Right lung (tissue), 5 donors: ENCODE results near the gene FREM1. TPM values are rescaled to one million over a fixed set of nuclear protein-coding genes. Genes with fewer than 3 reads are reported as not detected.

Experiments used
- DNase-seq, 2 donors: peaks; one replicate each; pipeline ENCODE4 v3.0.0-alpha.2; 2013
- polyA plus RNA-seq, 5 donors: library from polyadenylated mRNA; unstranded; fragments of 120-200 nt; gene quantifications; one replicate each; pipeline versions ENCODE4 v1.2.1 to v1.2.3, GENCODE V29; 2013; ENCODE audit warnings: inconsistent platforms in 1 of 5, low replicate concordance in 1 of 5; ENCODE audit not compliant: insufficient read length in 5 of 5, insufficient read depth in 1 of 5

FREM1 gene
- polyA plus RNA-seq, 5 donors, result 40.2 to 104 (median 89.7) TPM

DNA sequence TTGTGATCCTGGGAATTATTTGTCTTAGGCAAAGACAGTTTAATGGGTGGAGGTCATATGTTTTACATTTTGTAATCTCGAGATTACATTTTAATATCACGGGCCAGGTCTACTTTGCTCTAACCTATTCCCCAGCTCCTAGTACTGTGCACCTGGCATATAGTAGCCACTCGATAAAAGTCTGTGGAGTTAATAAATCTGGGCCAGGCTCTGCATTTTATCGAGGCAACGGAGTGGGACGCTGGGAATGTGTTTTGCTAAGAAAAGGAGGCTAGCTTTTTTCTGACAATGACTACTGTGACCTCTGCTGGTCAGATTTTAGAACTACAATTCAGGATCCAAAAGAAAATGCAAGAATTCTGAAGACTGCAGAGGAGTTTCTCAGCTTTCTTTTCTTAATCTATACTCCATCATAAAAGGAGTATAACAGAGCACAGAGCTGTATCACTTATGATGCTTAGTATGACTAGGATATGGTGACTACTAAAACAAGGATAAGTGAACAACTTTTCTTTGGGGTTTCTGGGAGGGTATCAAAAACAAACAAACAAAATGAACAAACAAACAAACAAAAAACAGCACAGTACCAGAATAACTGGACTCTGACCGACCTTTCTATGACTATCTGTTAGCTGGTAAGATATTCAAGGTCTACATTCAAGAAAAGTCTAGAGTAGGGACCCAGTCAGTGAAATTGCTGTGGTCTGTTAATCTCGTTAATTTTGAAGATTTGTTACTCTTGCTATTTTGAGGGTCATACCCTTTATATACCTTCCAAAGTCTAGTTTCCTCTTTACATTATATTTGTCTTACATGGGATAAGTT, 141.6 kb downstream of the FREM1 start:
- DNase-seq, result peak; percentile 25 to 39

DNA sequence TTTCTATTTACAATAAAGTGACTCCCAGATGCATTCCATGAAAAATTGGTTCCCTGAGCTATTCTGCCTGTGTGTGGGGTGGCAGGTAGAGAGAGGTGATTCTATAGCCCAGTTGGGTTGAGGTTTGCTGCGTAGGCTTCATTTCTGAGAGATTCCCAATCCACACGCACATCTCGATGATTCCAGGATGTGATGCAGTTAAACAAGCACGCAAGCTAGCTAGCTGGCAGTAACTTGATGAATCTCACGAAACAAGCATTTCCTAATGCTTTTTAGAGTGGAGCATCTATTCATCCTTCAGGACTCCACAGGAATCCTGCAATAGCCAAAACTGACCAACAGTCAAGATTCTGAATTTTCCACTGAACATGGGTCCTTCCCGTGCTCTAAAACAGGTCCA, 143.9 kb downstream of the FREM1 start:
- DNase-seq, result no peak

DNA sequence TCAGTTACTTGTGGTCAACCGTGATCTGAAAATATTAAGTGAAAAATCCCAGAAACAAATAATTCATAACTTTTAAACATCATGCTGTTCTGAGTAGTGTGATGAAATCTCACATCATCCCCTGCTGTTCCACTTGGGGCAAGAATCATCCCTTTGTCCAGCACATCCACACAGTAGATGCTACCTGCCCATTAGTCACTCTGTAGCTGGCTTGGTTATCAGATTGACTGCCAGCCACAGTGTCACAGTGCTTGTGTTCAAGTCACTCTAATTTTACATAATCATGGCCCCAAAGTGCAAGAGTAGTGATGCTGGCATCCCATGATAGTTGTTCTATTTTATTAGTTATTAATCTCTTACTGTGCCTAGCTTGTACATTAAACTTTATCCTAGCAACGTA, 148.6 kb downstream of the FREM1 start:
- no peak for DNase-seq

DNA sequence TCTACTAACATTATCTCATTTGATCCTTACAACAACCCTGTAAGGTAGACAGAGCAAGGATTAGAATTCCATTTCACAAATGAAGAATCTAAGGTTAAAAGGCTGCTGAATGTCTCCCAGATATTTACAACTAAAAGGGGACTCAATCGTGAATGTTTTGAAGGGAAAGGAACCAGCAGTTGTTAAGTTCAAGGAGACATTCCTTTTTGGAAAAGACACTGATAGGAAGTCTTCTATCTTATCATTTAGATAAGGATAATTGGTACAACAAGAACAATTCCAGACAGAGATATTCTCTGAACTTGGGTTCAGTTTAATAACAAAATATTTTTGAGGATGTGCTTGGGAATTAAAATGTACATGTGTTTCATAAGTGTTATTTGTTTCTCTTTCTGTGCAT, 150.2 kb downstream of the FREM1 start:
- DNase-seq, result no peak

DNA sequence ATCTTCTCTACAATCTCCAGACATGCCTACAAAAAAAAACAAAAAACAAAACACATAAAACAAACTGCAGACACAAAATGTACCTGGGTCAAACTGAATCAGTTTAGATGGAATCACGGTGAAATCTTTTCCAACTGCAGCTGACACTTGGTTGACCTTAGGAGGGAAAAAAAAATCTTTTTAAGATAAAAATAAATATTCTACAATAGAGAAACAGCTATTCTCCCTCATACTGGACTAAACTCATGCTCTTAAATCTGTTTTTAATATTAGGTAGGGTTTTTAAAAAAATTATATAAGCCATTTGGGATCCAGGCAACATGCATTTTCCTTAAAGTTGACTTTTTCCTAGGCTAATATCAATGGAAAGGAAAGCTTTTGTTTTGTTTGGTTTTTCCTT, 153.9 kb downstream of the FREM1 start:
- no peak for DNase-seq

DNA sequence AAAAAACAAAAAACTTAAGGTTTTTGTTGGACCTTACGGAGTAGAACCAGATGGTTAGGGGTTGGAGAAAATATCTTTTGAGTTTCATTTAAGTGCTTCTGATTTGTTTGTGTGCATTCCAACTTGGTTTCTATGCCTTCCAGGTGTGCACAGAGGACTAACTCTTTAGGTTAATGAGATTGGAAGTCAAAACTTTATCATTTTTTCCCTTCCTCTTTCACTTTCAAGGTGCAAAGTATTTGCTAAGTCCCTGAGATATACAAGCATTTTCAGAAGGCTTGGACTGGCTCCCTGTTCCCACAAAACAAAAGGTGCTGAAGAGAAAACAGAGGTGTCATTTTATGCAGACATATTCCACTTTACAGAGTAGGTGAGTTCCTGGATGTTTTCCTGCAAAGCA, 157.4 kb downstream of the FREM1 start:
- DNase-seq, result no peak

DNA sequence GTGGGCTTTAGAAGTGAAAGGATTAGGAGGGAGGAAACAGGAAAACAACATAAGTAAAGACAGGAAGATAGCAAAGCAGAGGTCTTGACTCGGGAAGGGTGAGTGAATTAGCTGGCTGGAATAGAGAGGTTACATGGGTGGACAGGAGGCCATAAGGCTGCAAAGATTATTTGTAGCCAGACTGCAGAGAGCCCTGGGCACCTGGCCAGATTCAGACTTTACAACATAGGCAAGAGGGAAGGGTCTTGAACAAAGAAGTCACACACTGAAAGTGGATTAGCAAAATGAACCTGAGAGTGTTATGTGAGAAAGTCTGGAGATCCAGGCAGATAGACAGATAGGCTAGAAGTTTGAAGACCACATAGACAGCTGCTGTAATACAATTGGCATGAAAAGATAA, 158.0 kb downstream of the FREM1 start:
- DNase-seq, result peak; percentile 32 to 36

DNA sequence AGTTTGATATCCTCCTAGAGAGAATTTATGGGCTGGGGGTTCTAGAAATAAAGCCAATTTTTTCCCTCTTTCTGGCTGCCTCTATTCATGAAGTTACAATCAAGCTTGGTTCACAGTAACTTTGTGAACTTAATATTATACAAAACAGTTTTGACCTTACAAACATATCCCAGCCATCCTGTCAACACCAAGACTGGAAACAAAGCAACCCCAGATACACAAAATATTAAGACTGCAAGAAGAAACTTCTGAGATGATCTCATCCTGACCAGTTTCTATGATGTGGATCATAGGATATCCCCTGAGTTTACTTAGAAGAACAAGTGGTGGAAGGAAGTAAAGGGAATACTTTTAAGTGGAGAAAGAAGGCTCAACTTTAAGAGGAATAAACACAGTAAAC, 159.4 kb downstream of the FREM1 start:
- DNase-seq, result no peak

DNA sequence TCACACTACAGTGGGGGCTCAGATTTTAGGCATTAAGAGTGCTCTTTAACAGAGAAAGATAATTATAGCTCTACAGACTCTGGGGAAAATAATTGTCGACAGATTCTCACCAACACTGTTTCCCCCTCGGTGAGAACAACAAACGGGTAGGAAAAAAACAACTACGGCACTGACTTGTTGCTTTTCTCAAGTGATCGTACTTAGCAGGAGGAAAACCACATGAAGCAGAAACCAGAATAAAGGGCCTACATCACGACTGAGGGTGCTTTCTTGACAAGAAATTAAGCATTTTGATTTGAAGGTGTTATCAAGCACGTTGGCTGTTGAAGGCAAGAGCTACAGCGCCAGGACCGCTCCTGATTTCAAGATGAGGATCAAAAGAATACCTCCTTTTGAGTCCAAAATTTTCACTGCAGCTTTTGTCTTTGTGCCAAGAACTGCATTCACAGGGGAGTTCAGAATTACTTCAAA, 160.5 kb downstream of the FREM1 start:
- no peak for DNase-seq

DNA sequence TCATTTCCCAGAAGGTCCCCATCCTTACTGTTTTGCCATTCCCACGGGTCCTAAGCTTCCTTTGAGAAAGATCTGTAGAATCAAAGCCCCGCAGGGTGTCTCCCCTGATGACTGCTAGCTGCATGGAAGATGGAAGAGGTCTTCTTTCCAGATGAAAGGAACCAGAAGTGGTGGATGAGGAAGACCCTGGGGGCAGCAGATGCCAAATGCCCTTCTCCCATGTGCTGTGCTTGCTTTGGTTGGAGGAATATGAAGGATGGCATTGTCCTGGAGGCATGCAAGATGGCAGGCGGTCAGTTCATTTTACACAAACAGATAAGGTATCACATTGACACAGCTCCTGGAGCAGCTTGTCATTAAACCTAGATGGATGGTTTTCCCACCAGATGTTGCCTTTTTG, 161.9 kb downstream of the FREM1 start:
- DNase-seq, result no peak

DNA sequence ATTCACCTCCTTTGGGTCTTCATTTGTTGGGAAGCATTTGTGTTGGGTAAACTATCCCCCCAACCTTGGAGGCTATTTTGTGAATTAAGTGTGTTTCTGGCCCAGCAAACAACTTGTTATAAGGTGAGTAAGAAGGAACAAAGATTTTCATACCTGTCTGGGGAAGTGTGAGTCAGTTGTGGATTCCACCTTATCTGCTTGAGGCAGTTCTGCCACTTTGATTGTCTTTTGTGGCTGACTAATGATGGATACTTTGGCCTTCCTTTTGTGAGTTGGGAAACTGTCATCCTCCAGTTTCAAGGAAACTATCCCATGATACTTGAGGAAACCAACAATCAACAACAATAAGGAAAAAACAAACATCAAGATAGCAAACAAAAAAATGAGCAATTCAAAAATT, 163.1 kb downstream of the FREM1 start:
- DNase-seq, result no peak

DNA sequence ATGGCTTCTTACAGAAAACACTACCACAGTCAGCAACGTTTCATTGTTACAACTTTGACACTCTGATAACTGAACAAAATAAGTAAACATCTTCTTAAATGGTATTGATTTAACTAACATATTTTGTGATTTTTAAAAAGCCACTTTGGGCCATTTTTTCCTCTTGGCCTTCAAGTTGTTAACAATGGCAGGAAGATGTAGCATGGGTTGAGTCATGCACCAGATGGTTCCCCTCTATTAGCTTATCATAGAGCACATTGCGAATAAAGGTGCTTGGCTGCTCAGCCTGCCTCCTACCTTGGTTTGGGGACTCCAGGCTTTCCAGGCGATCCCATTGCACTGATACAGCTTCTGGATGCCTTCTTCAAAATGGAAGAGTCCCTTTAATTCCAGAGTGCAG, 163.6 kb downstream of the FREM1 start:
- DNase-seq, result no peak

DNA sequence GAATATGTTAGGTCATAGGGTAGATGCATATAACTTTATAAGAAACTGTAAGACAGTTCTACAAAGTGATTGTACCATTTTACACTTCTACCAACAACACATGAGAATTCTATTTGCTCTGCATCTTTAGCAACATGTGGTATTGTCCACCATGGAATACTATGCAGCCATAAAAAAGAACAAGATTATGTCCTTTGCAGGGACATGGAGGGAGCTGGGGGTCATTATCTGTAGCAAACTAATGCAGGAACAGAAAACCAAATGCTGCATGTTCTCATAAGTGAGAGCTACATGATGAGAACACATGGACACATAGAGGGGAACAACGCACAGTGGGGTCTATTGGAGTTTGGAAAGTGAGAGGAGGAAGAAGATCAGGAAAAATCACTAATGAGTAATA, 165.5 kb downstream of the FREM1 start:
- DNase-seq, result no peak

DNA sequence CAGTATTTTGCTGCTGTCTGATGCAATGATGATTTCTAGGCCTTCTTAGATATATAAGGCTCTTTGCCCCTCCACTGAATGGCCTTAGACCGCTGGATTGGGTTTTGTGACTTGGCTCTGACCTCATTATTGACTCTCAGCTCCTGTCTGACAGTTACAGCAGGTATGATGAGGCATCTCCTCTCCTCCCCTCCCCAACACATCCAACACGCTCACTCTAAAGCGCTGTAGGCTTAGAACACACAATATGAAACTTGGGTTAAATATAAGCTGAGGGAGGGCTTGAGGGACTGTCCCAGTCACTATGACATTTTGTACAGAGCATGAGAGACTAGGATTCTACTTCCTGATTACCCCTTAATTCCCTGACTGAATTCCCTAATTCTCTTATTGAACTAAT, 168.9 kb downstream of the FREM1 start:
- DNase-seq, result no peak

DNA sequence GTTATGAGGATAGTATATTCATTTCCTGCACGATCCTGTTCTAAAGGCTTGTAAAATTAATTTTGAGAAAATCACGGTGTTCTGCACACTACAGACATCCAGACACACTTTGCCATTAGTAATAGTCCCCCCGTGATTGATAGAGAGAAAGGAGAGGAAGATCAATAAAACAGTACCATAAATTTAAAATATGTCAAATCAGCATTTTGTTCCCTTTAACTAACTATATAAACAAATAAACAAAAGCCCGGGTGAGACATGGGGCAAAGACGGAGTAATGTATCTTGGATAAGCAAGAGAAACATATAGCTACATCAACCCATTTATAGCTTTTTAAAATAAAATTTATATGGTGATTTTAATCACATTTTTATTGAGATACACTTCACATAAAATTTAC, 177.1 kb downstream of the FREM1 start:
- DNase-seq, result no peak

DNA sequence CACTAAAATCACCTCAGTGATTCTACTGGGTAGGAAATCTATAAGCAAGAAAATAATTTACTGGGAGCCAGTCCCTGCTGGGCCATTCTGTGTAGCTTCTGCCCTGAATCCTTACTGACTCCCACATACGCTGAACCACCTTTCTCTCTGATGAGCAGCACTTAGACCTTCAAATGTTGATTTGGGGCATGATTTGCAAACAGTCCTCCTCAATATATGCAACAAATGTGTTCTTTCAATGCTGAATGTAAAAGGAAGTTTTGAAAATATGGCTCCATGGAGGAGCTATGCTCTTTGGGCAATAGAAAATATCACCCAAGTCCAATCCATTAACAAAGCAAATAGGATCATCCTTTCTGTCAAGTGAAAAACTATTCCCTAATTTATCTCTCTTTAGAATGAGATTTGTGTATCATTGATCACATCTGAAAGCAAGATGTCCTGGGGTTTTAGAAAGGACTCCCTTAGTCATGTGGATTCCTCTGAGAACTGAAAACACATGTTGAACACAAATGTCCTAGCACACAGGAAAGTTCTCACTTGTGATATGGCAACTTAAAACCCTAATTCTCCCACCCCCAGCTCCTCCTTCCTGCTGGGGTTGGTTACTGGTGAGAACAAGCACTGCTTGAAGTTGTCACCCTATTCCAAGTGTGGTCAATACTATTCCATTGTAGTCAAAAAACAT, 178.8 kb downstream of the FREM1 start:
- DNase-seq, result no peak

DNA sequence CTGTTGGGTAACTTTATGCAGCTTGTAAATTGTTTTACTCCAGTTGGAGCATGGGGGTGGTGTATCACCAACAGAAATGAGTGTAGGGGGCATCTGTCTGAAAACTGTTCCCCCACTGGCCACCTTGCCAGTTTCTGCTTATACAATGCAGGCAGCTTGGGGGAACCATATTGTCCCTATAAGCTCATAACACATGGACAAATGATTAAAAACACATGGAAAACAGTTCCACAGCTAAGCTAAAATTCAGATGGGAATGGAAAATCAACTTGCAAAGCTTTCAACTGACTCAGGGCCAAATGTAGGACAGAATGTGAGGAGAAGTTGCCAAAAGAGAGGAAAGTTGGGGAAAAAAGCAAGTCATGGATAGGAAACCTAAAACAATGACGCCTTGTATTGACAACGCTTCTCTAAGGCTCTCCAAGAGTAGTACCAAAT, 179.7 kb downstream of the FREM1 start:
- no peak for DNase-seq

DNA sequence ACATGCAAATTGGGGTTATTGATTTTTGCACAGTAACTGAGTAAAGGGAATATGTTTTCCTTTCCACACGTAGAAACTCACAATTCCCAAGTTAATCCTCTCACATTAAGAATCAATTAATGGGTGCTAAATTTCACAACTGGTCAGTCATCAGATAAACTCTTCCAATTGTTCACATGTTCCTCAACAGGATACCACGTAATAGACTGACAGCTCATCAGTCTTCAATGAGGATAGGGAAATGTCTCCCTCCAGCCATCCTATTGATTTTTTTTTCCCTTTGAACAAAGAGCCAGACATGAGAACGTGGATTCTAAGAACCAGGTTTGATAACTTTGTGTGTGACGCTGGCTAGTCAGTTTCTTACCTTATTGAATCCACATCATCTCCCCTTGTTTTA, 186.9 kb downstream of the FREM1 start:
- DNase-seq, result no peak

DNA sequence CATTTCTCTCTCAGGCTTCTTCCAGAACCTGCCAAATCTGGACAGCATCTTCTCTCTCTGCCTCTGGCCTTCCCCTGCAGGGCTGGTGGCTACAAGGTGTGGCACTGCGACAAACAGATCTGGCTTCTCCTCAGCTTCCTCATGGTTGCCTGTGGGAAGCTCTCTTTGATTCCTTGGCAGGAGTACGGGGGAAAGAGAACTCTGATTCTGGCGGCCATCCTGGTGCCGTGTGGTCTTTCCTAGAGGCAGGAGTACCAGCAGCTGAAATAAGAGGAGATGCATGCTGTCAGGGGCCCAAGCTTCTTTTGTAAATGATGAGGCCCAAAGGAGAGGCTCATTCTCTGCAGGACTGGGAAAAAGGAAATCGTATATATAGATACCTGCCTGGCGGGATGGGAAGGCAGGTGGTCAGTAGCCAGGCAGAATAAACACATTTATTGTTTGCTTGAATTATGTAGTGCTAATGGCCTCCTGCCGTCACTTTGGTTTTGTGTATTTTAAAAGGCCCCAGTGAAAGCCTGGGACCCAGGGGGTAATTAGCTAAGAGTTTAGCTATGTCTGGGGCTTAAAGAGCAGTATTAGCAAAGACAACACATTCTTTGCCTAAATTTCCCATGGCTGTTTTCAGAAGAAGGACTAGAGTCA, 187.7 kb downstream of the FREM1 start, which contains the start of gene CER1:
TSS of gene CER1 (minus strand) at position 343 of the 645 bp plus-strand sequence. CDS start at position 282, 61 bp downstream.
- DNase-seq, result no peak

DNA sequence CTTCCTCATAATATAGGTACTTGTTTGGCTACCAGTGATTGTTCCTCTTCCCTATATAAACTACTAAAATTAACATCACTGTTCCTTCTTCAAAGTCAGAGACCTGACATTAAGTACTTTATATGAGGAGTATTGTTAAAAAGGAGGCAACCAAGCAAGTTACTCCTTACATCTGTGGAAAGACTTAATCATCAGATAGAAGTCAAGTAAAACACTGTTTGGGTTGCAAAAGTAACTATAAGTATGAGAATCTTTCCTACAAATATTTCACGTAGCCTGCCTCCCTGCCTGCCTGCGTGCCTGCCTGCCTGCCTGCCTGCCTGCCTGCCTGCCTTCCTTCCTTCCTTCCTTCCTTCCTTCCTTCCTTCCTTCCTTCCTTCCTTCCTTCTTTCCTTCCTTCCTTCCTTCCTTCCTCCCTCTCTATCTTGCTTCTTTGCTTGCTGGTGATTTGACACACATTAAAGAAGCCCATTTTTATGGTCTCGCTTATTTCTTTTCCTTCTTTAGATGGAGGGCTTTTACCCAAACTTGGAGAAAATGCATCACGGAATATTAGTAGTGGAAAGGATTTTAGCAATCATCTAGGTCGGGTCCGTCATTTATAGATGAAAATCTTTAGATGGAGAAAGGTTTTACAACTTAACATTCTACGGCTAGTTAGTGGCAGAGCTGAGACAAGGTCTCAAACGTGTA, 190.9 kb downstream of the FREM1 start:
- DNase-seq, result no peak

DNA sequence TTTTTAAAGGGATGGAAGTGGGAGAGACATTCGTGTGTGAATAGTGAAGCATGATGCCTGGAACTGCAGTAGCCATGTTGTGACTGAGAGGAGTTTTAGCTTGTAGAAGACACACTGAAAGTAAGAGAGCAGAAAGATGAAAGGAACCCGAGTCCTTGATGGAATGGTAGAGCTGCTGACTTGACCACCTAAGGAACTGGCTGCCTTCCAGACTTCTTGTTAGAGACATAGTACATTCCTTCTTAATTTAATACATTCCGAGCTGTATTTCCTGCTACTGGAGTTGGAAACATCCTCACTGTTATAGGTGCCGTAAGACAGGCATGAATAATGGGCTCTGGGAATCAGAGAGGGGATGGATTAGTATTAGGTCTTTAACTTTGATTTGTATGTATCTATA, 195.1 kb downstream of the FREM1 start:
- DNase-seq, result no peak

DNA sequence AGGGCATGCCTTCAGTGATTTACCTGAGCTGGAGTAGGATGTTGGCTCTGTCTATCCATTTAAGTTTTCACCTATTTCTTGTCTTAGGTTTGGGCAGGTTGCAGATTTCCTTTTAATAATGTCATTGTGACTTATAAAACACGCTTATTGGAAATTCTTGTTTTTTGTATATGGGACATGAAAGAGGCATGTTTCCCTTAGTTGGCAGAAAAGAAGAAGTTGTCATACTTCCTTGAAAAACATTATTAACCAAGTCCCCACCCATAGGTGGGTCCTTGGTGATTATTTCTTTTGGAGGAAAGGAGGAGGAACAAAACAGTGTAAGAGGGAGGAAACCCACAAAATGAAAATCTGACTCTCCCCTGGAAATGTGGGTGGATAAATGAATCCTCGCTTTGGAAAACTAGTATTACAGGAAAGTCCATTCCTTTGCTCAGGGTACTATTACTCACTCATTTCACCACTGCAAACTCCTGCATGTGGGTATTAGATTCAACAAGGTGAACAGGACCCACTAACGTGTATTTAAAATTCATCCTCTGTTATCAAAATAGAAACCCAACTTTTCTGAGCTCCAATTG, 197.0 kb downstream of the FREM1 start:
- no peak for DNase-seq
